ENCODE results near the gene RNASEH2B. TPM values are rescaled to one million over a fixed set of nuclear protein-coding genes. Genes with fewer than 3 reads are reported as not detected.

Gene RNASEH2B
- polyA plus RNA-seq, 3 donors = 18.0 to 40.3 (median 25.7) TPM

- H3K27ac ChIP-seq (ENCODE audit: low read depth, low read length) = no peak overlapping the region
- WGBS, 3 donors = 46 to 79% (median 73%) methylated on average over 3 of the region's 3 CpGs
These were observed 95.4 kb downstream of the RNASEH2B start for GRCh38 chr13:51004918-51005460.

GRCh38 chr13:51005566-51005965 lies 96.0 kb downstream of the RNASEH2B start:
- WGBS, 3 donors = 65 to 80% (median 73%) methylated on average over 4 of the region's 4 CpGs

More at GRCh38 chr13:51005566-51005965, 96.0 kb downstream of the RNASEH2B start:
- no peak overlapping the region for H3K27ac ChIP-seq (ENCODE audit: low read depth, low read length)

Other genes with a start within 250 kb of the RNASEH2B start
- gene DLEU7, start 66.1 kb upstream of the RNASEH2B start, polyA plus RNA-seq = under 1 TPM in 2 of 3 donors, not detected in 1; 0.03 to 0.04 TPM
- under 1 TPM in 1 of 3 donors, not detected in 2; 0.06 TPM for gene C13orf42, start 201.5 kb downstream of the RNASEH2B start, polyA plus RNA-seq

Data from adipose tissue (tissue), 3 donors.